DMS153 treated with DMSO at 0.1 percent for 48 hours (cell line): ENCODE data around the gene RGS7.
"Not testable (repeated sequence)": the region's sequence is repeated elsewhere in the genome, so short reads cannot be mapped to it uniquely, and the experiment has no call there.

Source experiments
- DNase-seq: peaks from one replicate; lab custom pipeline; 2025; ENCODE audit not compliant: unreplicated experiment; lab: John Stamatoyannopoulos, UW

The RGS7 gene

DNA sequence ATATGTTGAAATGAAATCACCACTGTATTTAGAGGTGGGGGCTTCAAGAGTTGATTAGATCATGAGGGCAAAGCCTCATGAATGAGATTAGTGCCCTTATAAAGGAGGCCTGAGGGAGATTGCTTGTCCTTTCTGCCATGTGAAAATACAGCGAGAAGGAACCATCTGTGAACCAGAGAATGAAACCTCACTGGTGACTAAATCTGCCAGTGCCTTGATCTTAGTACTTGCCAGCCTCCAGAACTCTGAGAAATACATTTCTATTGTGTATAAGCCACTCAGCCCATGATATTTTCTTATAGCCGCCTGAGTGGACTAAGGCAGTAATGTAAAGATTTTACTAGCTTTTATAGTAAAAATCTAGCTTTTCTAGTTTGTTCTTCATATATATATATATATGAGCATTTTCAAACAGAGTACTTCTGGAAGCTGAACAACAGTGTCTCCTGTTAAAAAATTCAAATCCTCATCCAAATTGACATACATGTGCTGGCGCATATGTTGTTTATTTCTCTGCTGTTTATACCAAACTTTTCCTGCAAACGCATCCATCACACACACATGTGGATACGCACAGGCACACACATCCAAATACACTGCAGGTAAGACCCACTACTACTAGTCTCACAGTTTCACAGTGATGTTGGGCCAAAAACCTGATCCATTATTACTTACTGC is 213.1 kb downstream of the RGS7 start:
- DNase-seq = no peak

DNA sequence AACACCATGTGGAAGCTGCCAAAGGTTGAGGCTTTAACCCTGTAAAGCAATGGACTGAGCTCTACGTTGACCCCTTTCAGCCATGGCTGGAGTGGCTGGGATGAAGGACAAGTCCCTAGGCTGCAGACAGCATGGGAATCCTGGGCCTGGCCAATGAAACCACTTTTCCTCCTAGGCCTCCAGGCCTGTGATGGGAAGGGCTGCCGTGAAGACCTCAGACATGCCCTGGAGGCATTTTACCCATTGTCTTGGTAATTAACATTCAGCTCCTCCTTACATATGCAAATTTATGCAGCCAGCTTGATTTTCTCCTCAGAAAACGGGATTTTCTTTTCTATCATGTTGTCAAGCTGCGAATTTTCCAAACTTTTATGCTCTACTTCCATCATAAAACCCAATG is 214.5 kb downstream of the RGS7 start:
- no peak for DNase-seq

- not testable (repeated sequence) for DNase-seq
These were observed 215.4 kb downstream of the RGS7 start for GRCh38 chr1:241141646-241142045.

GRCh38 chr1:241140670-241141069 is 216.3 kb downstream of the RGS7 start:
- DNase-seq = no peak

DNA sequence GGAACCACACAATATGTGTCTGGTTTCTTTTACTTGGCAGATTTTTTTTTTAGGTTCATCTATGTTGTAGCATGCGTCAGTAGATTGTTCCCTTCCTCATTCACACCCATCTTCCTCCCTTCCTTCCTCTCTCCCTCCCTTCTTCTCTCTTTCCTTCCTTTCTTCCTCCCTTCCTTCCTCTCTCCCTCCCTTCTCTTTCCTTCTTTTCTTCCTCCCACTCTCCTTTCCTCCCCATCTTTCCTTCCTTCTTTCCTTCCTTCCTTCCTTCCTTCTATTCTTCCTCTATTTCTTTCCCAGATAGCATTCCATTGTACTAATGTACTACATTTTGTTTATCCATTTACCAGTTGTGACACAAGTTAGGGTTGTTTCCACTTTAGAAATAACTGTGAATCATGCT is 218.0 kb downstream of the RGS7 start:
- no peak for DNase-seq

- DNase-seq = no peak
These were observed 218.8 kb downstream of the RGS7 start for GRCh38 chr1:241138248-241138647.

DNA sequence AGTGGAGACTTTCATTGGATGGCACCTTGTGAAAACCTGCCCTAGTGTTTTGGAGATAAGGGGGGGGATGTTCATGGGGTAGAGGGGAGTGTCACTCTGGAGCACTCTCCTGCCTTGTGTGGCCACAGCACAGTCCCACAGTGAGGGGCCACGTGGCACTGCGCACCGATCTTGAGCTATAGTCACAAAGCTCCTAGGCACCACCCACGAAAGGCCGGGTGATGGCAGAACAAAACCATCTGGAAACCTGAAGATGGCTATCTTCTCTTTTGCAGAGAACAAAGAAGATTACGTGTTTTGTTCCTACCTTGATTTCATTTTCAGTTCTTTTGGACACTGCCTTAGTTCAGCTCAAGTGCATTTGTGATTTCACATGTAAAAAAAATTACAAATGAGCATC is 220.6 kb downstream of the RGS7 start:
- no peak for DNase-seq

- DNase-seq = no peak
These were observed 225.3 kb downstream of the RGS7 start for GRCh38 chr1:241131636-241132194.

GRCh38 chr1:241130881-241131280 is 226.1 kb downstream of the RGS7 start:
- no peak for DNase-seq

- no peak for DNase-seq
These were observed 227.6 kb downstream of the RGS7 start for GRCh38 chr1:241129207-241129960.

DNA sequence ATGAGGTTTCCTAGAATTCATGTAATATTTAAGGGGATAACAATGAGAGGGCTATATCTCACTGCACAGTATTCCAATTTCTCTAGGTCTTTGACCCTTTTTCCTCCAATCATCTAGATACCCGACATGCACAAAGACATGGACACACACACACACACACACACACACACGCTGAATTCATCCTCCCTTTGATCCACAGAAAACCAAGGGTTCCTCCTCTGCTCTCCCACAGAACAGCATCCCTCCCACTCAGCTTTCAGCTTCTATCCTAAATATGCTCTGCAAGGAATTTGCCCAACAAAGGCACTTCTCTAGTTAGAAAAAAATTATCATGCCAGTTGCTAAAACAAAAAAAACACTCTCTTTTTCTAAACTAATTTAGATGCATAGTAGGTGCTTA is 231.7 kb downstream of the RGS7 start:
- no peak for DNase-seq

GRCh38 chr1:241118049-241118448 is 239.0 kb downstream of the RGS7 start:
- DNase-seq = no peak

- no peak for DNase-seq
These were observed 241.2 kb downstream of the RGS7 start for GRCh38 chr1:241115784-241116183.

GRCh38 chr1:241114699-241115233 is 242.2 kb downstream of the RGS7 start:
- DNase-seq = no peak

DNA sequence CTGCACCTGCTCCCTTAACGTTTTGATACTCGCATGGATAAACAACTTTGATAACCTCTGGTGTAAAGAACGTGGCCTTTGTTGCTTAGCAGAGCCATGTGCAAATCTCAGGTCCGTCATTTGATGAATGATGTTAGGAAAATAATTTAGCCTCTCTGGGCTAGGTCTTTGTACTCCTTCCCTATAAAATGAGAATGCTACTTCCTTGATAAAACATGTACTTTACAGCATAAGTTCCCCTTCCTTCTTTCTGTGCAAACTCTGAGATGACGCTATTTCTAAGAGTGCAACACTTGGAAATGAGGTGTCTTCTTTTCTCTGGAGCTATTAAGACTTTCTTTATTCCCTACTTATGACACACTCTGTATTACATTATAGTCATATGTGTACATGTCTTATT is 243.4 kb downstream of the RGS7 start:
- DNase-seq = no peak

DNA sequence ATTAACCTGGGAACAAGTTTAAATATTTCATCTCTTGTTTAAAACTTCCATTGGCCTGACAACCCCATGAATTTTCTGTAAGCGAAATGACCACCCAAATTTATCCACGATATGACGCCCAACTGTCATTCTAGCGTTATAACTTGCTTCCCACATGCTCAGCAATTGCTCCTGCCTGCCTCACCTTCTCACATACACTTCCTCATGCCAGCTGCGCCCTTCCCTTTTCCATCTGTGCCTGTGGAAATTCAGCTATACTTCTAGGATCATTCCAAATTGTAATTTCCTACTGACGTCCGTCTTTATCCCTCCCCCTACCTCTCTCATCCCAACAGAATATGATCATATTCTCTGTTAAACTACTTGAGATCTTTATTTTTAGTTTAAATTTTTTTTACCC is 248.0 kb downstream of the RGS7 start:
- no peak for DNase-seq

- DNase-seq = no peak
These were observed 251.9 kb downstream of the RGS7 start for GRCh38 chr1:241105147-241105546.

DNA sequence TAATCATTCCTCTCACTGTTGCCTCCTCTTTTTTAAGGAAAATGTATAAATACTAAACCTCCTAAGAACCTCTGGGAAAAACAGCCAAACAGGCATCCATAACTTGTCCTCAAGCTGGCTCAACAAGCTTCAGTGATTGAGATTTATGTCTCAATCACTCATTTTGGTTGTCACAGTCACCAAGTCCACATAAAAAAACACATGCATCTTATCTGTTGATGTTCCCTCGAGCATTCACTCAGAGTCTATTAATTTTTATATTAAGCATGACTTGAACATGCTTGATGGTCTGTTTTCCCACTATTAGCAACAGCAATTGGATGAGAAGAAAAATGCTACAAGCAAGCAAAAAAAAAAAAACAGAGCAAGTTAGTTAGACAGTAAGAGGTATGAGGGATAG is 254.3 kb downstream of the RGS7 start:
- DNase-seq = no peak

DNA sequence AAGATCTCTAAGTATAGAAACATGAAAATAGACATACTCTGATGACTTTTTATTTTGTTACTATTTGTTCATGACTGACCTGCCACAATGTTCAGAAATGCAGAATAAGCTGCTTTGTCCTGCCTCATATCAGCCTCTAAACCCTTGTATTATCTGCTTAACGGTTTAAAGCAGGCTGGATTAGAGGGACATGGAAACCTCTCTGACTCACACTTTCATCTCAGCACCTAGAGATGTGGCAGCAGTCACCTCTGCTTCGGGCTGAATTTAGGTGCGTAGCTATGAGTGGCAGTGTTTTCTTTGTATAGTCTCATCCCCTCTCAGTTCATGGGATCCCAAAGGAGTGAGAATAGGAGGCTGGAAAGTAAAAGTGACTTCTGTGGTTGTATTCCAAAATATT is 255.4 kb downstream of the RGS7 start:
- DNase-seq = no peak

DNA sequence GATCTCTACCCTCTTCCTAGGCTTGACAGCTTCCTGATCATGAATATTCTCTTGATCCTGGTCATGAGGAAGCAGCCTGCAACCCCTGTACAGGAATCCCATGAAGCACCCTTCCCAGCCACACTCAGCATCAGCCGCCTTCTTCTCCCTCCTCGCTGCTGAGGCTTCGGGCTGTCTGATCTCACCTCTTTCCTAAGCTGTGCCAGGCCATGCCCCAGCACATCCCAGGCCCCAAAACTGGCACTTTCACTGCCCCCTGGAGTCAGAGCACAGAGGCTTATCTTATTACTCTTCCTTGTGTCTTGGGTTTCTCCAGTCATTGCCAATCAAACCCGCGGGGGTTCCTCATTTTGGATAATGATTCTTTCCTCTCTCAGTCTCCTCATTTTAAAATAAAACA is 259.5 kb downstream of the RGS7 start:
- no peak for DNase-seq

GRCh38 chr1:241096982-241097381 is 260.0 kb downstream of the RGS7 start:
- DNase-seq = no peak

DNA sequence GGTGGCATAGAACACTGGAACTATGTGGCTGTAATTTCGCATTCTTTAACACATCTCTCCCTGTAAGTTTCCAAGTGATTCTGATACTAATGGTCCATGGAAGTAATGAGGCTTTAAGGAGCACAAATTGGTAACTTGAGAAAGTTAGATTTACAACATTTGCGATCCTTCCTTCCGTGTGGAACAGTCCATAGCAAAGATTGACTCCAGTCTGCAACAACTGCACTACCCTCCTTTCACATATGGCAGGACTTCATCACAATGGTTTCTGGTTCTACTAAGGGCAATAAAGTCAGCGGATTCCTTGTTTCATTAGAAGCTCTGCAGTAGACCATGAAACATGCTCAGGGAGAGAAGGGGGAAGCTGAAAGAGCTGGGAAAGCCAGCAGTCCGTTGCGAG is 261.2 kb downstream of the RGS7 start:
- no peak for DNase-seq
